Nephron (organoid): ENCODE results near the gene BRI3.

Experiments used
- H3K27ac Mint-ChIP-seq, 3 experiments: 2 replicates each; pipeline ENCODE4 v1.8.0; 2020; ENCODE audit warnings: mixed read lengths in 3 of 3, mild to moderate bottlenecking in 2 of 3, moderate library complexity in 1 of 3
- H3K27me3 Mint-ChIP-seq: 2 replicates; pipeline ENCODE4 v1.8.0; 2021; ENCODE audit warnings: low read depth, mild to moderate bottlenecking, moderate library complexity, mixed read lengths
- H3K36me3 Mint-ChIP-seq: 2 replicates; pipeline ENCODE4 v1.8.0; 2020; ENCODE audit warnings: low read depth, mixed read lengths
- H3K4me1 Mint-ChIP-seq: 2 replicates; pipeline ENCODE4 v1.8.0; 2020; ENCODE audit warnings: mixed read lengths
- H3K4me3 Mint-ChIP-seq, 3 experiments: 2 replicates each; pipeline ENCODE4 v1.8.0; 2020; ENCODE audit warnings: mild to moderate bottlenecking in 3 of 3, mixed read lengths in 3 of 3, moderate library complexity in 2 of 3
- H3K9me3 Mint-ChIP-seq: 2 replicates; pipeline ENCODE4 v1.8.0; 2020; ENCODE audit warnings: mixed read lengths
- TF ChIP-seq, protein P1 (sequence below), 3 experiments: fragments of 200-600 bp; sonication (generic); IDR thresholded peaks; one replicate each; pipeline ENCODE4 v1.5.0; 2021; ENCODE audit warnings: antibody characterized with exemption in 3 of 3; ENCODE audit not compliant: unreplicated experiment in 3 of 3

The BRI3 gene

DNA sequence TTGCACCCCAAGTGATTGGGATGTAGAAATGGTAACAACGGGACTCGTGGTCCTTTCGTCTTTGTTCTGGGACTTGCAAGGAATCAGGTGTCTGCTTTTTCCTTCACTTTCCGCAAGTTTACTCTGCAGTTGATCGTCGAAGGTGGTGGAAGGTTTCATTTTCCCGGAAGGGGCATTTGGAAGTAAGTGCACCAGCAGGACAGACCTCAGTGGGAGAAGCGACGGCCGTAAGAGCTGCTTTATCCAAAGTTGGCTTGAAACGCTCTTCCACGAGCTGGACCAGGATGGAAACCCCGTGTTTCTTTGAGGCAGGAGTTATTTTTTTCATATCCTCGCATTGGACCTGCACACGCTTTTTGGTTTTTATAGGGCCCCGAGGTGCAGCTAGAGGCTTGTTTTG lies 1.2 kb downstream of the BRI3 start:
- Mint-ChIP-seq H3K4me1 (peaks cover 28% of the 10 kb centered on the region), H3K27ac (peak overlapping the region; percentile 58 to 85 (median 77)), H3K9me3 (no peaks in the 10 kb centered on the region), H3K4me3 (peak overlapping the region; percentile 91 to 97 (median 94)), H3K36me3 (peaks cover 8% of the 10 kb centered on the region), H3K27me3 (no peaks in the 10 kb centered on the region)
- TF ChIP-seq, protein P1, sequence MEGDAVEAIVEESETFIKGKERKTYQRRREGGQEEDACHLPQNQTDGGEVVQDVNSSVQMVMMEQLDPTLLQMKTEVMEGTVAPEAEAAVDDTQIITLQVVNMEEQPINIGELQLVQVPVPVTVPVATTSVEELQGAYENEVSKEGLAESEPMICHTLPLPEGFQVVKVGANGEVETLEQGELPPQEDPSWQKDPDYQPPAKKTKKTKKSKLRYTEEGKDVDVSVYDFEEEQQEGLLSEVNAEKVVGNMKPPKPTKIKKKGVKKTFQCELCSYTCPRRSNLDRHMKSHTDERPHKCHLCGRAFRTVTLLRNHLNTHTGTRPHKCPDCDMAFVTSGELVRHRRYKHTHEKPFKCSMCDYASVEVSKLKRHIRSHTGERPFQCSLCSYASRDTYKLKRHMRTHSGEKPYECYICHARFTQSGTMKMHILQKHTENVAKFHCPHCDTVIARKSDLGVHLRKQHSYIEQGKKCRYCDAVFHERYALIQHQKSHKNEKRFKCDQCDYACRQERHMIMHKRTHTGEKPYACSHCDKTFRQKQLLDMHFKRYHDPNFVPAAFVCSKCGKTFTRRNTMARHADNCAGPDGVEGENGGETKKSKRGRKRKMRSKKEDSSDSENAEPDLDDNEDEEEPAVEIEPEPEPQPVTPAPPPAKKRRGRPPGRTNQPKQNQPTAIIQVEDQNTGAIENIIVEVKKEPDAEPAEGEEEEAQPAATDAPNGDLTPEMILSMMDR (IDR thresholded peaks at IDR 0.05; ENCODE audit: unreplicated experiment in 3 of 3): no peak

- no peaks in the 10 kb centered on the region for H3K9me3 Mint-ChIP-seq
- TF ChIP-seq, protein P1 (IDR thresholded peaks at IDR 0.05; ENCODE audit: unreplicated experiment in 3 of 3): no peak
- no peaks in the 10 kb centered on the region for H3K27me3 Mint-ChIP-seq
- peaks cover 27% of the 10 kb centered on the region for H3K4me1 Mint-ChIP-seq
- H3K4me3 Mint-ChIP-seq: peak overlapping the region; percentile 91 to 97 (median 94)
- H3K27ac Mint-ChIP-seq: peak overlapping the region; percentile 58 to 85 (median 77)
- peaks cover 8% of the 10 kb centered on the region for H3K36me3 Mint-ChIP-seq
Observed at GRCh38 chr7:98283127-98283886, 1.8 kb downstream of the BRI3 start.

- Mint-ChIP-seq H3K27ac (no peak overlapping the region), H3K27me3 (no peaks in the 10 kb centered on the region), H3K4me3 (peak overlapping the region; percentile 77 to 91 (median 82)), H3K4me1 (peaks cover 25% of the 10 kb centered on the region), H3K9me3 (no peaks in the 10 kb centered on the region), H3K36me3 (peaks cover 8% of the 10 kb centered on the region)
- TF ChIP-seq, protein P1 (IDR thresholded peaks at IDR 0.05; ENCODE audit: unreplicated experiment in 3 of 3): no peak
Observed at GRCh38 chr7:98283887-98284222, 2.4 kb downstream of the BRI3 start.

- Mint-ChIP-seq H3K27me3 (no peaks in the 10 kb centered on the region), H3K27ac (peak overlapping the region in 1 of 3 experiments; percentile 60), H3K9me3 (no peaks in the 10 kb centered on the region), H3K4me1 (peaks cover 23% of the 10 kb centered on the region), H3K4me3 (peak overlapping the region; percentile 77 to 91 (median 82)), H3K36me3 (peaks cover 8% of the 10 kb centered on the region)
- TF ChIP-seq, protein P1 (IDR thresholded peaks at IDR 0.05; ENCODE audit: unreplicated experiment in 3 of 3): no peak
Observed at GRCh38 chr7:98284335-98285036, 3.0 kb downstream of the BRI3 start.

GRCh38 chr7:98285157-98286092 lies 3.9 kb downstream of the BRI3 start:
- no peak overlapping the region for H3K27ac Mint-ChIP-seq
- peak overlapping the region; percentile 21 to 82 (median 21) for H3K4me3 Mint-ChIP-seq
- H3K9me3 Mint-ChIP-seq: no peaks in the 10 kb centered on the region
- H3K4me1 Mint-ChIP-seq: peaks cover 23% of the 10 kb centered on the region
- peaks cover 12% of the 10 kb centered on the region for H3K36me3 Mint-ChIP-seq
- H3K27me3 Mint-ChIP-seq: no peaks in the 10 kb centered on the region
- TF ChIP-seq, protein P1 (IDR thresholded peaks at IDR 0.05; ENCODE audit: unreplicated experiment in 3 of 3): no peak
